Heart right ventricle (tissue), 16 donors: ENCODE data around the gene BAD. TPM values are rescaled to one million over a fixed set of nuclear protein-coding genes. Genes with fewer than 3 reads are reported as not detected.
A peak's percentile ranks its signal among the peaks of the same experiment; 100 is the strongest.

Experiments
- ATAC-seq, 8 donors: fragments of 200-7000 bp; cut with Tn5 transposase; one replicate each; pipeline ENCODE4 v1.9.1; 2020; ENCODE audit warnings: mild to moderate bottlenecking in 8 of 8, moderate library complexity in 8 of 8, moderate number of reproducible peaks in 1 of 8
- DNase-seq, 2 donors: peaks; one replicate each; pipeline ENCODE4 v3.0.0-alpha.2; 2020
- H3K27ac ChIP-seq, 10 donors: fragments of 200-600 bp; sonication (generic) in 2 of 10; one replicate each; pipeline versions ENCODE4 v1.5.0 to v1.8.0; 2020 to 2022; ENCODE audit warnings: mild to moderate bottlenecking in 3 of 10
- H3K27me3 ChIP-seq, 7 donors: fragments of 200-600 bp; one replicate each; pipeline ENCODE4 v1.8.0; 2021 to 2022; ENCODE audit warnings: mild to moderate bottlenecking in 2 of 7
- H3K36me3 ChIP-seq, 9 donors: fragments of 200-600 bp; sonication (generic) in 1 of 9; one replicate each; pipeline versions ENCODE4 v1.5.0 to v1.8.0; 2020 to 2022; ENCODE audit warnings: mild to moderate bottlenecking in 2 of 9
- H3K4me1 ChIP-seq, 9 donors: fragments of 200-600 bp; sonication (generic) in 1 of 9; one replicate each; pipeline versions ENCODE4 v1.5.0 to v1.8.0; 2020 to 2022; ENCODE audit warnings: mild to moderate bottlenecking in 4 of 9
- H3K4me3 ChIP-seq, 10 donors: fragments of 200-600 bp; sonication (generic) in 2 of 10; one replicate each; pipeline versions ENCODE4 v1.5.0 to v1.8.0; 2020 to 2022; ENCODE audit warnings: mild to moderate bottlenecking in 7 of 10, moderate library complexity in 2 of 10
- H3K9me3 ChIP-seq, 11 donors: fragments of 200-600 bp in 10 of 11; sonication (generic) in 2 of 11; one replicate each; pipeline versions ENCODE4 v1.5.0 to v1.8.0; 2013 to 2022; ENCODE audit warnings: mild to moderate bottlenecking in 2 of 11, control low read depth in 1 of 11, moderate library complexity in 1 of 11
- WGBS, 2 donors: extraction: QIAGEN DNeasy Blood & Tissue Kit; methylation state at CpG; one replicate each; pipeline ENCODE4 v1.1.7; 2013; ENCODE audit warnings: inconsistent platforms in 1 of 2; 5-methylcytosine and 5-hydroxymethylcytosine counted together
- intact Hi-C, 10 donors: fragments of 100-400 bp; cut with DNase I; formaldehyde crosslinking; loops; one replicate each; pipeline versions ENCODE4 v1.11.1 to v1.14.2; 2022
- polyA plus RNA-seq, 2 donors: library from polyadenylated mRNA; stranded (reverse); fragments of 200-250 nt; gene quantifications; one replicate each; pipeline ENCODE4 v1.2.3, GENCODE V29; 2013
- total RNA-seq, 10 donors: library from RNA; stranded (reverse); fragmentation: NEBNext Ultra II Directional in 3 of 10; extraction: Animal tissue kit (Norgen Biotek cat#: 25700) in 3 of 10; gene quantifications; one replicate each; pipeline versions ENCODE4 v1.2.1 to v1.2.4, GENCODE V29; 2021 to 2023
- TF ChIP-seq, protein P1 (sequence below), 9 donors: fragments of 200-600 bp; sonication (generic) in 2 of 9; IDR thresholded peaks; one replicate each; pipeline versions ENCODE4 v1.5.0 to v1.8.0; 2021 to 2022; ENCODE audit warnings: antibody characterized with exemption in 9 of 9, mild to moderate bottlenecking in 5 of 9, moderate library complexity in 1 of 9
- donor health status: Arrhythmogenic right ventricular cardiomyopathy.
- donor health status: ischemic (EF 13 %, LVEDD 7.1; RV severe dilation, severe dysfunction).
- donor health status: healthy with polysubstance abuse.
- donor health status: DM: no; HTN: yes; CAD: no.
- donor health status: DM: no; HTN: no; CAD: no.
- donor health status: ischemic (EF 25% LVEDD 6.9; RV normal size, moderate dysfunction).
- donor health status: ischemic (EF 25% LVEDD 5.7; RV mildly dilated, moderate dysfunction).
- donor health status: healthy.
- donor health status: DM: yes; HTN: yes; CAD: no.
- donor health status: Ischemic cardiomyopathy.
- donor health status: ischemic (EF 35%, LVEDD 5.7; RV mildly dilated, moderate dysfunction).
- donor health status: nonischemic (EF 11% LVEDD 7.7; RV severe dilation, severe dysfunction).
- donor health status: DM: yes; HTN: yes; CAD: no.
- donor health status: PGD.
- donor health status: ischemic (EF 29% LVEDD 5.4; RV normal size, mild dysfunction).
- donor health status: nonischemic (EF 23%, LVEDD 6.1; RV moderate dilation, normal function).

The BAD gene
- total and polyA plus RNA-seq, 12 donors: 40.7 to 106 (median 58.9) TPM

DNA sequence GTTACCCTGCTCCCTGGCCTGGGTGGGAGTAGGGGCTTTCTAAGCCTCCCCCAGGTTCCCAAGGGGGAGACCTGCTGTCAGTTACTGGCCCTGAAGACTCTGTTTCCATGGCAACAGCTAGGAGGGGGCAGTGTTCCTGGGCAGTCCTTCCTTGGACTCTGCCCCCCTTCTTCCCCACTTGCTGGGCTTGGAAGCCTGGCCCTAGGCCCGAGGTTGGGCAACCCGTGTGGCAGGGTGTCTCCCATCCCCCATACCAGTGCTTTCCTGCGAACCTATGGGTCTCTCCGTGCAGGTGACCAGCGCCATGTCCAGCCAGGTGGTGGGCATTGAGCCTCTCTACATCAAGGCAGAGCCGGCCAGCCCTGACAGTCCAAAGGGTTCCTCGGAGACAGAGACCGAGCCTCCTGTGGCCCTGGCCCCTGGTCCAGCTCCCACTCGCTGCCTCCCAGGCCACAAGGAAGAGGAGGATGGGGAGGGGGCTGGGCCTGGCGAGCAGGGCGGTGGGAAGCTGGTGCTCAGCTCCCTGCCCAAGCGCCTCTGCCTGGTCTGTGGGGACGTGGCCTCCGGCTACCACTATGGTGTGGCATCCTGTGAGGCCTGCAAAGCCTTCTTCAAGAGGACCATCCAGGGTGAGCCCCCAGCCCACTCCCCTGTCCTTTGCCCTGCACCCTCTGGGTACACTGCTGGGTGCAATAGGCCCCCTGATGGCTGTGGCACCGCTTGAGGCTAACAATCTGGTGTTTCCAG, 22.6 kb upstream of the BAD start:
- peak overlapping the region in 9 of 10 donors; percentile 89 to 98 (median 94) for H3K27ac ChIP-seq
- peaks cover 9 to 38% (median 23%) of the 10 kb centered on the region in 9 donors for H3K4me1 ChIP-seq
- WGBS, 2 donors: 75 to 76% methylated on average over 15 of the region's 15 CpGs
- H3K27me3 ChIP-seq: peaks cover 0 to 4% (median 2%) of the 10 kb centered on the region in 7 donors
- DNase-seq (no peak), ATAC-seq (peak in 1 of 8 donors; percentile 1)
- H3K9me3 ChIP-seq: no peaks in the 10 kb centered on the region
- TF ChIP-seq, protein P1, sequence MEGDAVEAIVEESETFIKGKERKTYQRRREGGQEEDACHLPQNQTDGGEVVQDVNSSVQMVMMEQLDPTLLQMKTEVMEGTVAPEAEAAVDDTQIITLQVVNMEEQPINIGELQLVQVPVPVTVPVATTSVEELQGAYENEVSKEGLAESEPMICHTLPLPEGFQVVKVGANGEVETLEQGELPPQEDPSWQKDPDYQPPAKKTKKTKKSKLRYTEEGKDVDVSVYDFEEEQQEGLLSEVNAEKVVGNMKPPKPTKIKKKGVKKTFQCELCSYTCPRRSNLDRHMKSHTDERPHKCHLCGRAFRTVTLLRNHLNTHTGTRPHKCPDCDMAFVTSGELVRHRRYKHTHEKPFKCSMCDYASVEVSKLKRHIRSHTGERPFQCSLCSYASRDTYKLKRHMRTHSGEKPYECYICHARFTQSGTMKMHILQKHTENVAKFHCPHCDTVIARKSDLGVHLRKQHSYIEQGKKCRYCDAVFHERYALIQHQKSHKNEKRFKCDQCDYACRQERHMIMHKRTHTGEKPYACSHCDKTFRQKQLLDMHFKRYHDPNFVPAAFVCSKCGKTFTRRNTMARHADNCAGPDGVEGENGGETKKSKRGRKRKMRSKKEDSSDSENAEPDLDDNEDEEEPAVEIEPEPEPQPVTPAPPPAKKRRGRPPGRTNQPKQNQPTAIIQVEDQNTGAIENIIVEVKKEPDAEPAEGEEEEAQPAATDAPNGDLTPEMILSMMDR (IDR thresholded peaks at IDR 0.05): no peak
- intact Hi-C loops: no loop called here
- H3K36me3 ChIP-seq: peaks cover 0 to 23% (median 0%) of the 10 kb centered on the region in 9 donors
- peak overlapping the region in 9 of 10 donors; percentile 63 to 93 (median 76) for H3K4me3 ChIP-seq

DNA sequence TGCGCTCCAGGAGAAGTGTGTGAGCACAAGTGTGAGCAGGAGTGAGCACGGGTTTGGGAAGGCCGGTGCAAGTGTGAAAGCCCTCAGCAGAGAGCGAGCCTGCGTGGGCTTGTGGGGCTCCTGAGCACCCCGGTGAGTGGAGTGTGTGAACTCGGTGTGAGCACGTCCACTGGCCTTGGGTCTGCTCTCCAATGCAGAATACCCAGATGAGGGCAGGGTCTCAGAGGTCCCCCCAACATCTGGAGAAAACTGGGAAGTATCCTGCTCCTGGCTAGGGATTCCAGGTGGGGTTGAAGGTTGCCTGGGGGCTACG, 22.1 kb upstream of the BAD start:
- Histone ChIP-seq H3K4me1 (peaks cover 9 to 39% (median 24%) of the 10 kb centered on the region in 9 donors), H3K36me3 (peaks cover 0 to 23% (median 0%) of the 10 kb centered on the region in 9 donors), H3K4me3 (peak overlapping the region; percentile 63 to 93 (median 76)), H3K27me3 (peaks cover 0 to 9% (median 7%) of the 10 kb centered on the region in 7 donors), H3K27ac (peak overlapping the region; percentile 9 to 98 (median 94)), H3K9me3 (no peaks in the 10 kb centered on the region)
- peak in 1 of 8 donors; percentile 0 for ATAC-seq
- TF ChIP-seq, protein P1 (IDR thresholded peaks at IDR 0.05): no peak
- DNase-seq: no peak
- intact Hi-C loops: no loop called here
- WGBS, 2 donors: 27% methylated on average over 9 of the region's 9 CpGs

DNA sequence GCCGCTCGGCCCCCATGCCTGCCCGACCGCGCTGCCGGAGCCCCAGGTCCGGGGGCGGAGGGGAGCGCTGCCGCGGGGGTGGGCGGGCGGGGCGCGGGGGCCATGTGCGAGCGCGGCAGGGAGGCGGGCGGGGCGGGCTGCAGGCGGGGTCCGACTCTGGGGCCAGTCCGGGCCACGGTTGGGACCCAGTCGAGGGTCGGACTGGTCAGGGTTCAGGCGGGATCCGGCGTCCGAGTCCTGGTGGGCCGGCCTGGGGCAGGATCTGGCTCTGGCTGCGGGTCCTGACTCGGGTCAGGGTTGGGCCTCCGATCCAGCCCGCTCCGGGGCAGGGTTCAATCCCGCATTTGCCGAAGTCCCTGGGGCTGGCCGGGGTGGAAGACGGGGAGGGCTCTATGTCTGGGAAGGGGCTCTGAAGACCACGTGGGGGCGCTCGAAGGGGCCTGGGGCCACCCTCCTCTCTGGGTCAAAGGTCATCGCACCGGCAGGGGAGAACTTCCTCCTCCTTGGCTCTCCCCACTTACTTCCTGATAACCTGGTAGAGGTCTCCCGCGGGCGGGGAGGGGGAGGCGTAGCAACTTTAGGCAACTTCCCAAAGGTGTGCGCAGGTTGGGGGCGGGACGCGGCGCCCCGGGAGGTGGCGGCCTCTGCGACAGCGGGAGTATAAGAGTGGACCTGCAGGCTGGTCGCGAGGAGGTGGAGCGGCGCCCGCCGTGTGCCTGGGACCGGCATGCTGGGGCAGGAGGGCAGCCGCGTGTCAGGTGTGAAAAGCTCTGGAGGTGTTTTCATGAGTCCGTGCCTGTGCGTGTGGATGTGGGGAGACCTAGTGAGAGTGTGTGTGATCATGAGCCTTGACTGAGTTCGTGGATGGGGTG, 21.5 kb upstream of the BAD start:
- peak overlapping the region; percentile 80 to 98 (median 94) for H3K27ac ChIP-seq
- H3K36me3 ChIP-seq: peaks cover 0 to 20% (median 0%) of the 10 kb centered on the region in 9 donors
- peaks cover 9 to 45% (median 30%) of the 10 kb centered on the region in 9 donors for H3K4me1 ChIP-seq
- 1% methylated on average over 54 to 68 of the region's 71 CpGs for WGBS, 2 donors
- intact Hi-C loops: loop anchor here in 2 of 10 donors (1.0 to 2.0 kb wide), 4 partner anchors 11 to 59 kb away; partner anchors contain the start of genes BAD (in 2 of the 2), GPR137 (in 2 of the 2), PPP1R14B (in 1 of the 2) and TRMT112 (in 1 of the 2)
- ATAC-seq: peak; percentile 0 to 31 (median 12)
- H3K9me3 ChIP-seq: no peaks in the 10 kb centered on the region
- DNase-seq: peak; percentile 73 to 75
- peak overlapping the region; percentile 63 to 93 (median 76) for H3K4me3 ChIP-seq
- peaks cover 0 to 12% (median 7%) of the 10 kb centered on the region in 7 donors for H3K27me3 ChIP-seq
- TF ChIP-seq, protein P1 (IDR thresholded peaks at IDR 0.05): peak in 8 of 9 donors; percentile 12 to 61 (median 47)
